ENCODE measurements around the gene TMEM170B.
A peak's percentile ranks its signal among the peaks of the same experiment; 100 is the strongest.

TMEM170B gene, protein sequence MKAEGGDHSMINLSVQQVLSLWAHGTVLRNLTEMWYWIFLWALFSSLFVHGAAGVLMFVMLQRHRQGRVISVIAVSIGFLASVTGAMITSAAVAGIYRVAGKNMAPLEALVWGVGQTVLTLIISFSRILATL

GRCh38 chr6:11537229-11538051 lies at the start of gene TMEM170B:
TMEM170B (plus strand) TSS chr6:11537749; CDS start chr6:11538278, 529 bp downstream.
- Mint-ChIP-seq H3K27me3 (peaks cover 3% of the 10 kb centered on the region), H3K9me3 (ENCODE audit: low read depth) (no peaks in the 10 kb centered on the region), H3K4me1 (ENCODE audit: low read depth) (peaks cover 11% of the 10 kb centered on the region), H3K36me3 (no peaks in the 10 kb centered on the region), H3K4me3 (peak within 1 kb of the TSS; percentile 87), H3K27ac (peak within 1 kb of the TSS; percentile 25)

GRCh38 chr6:11490996-11491395 lies 46.6 kb upstream of the TMEM170B start:
- Mint-ChIP-seq H3K9me3 (ENCODE audit: low read depth) (no peaks in the 10 kb centered on the region), H3K4me3 (no peak overlapping the region), H3K36me3 (no peaks in the 10 kb centered on the region), H3K27me3 (no peaks in the 10 kb centered on the region), H3K4me1 (ENCODE audit: low read depth) (peaks cover 3% of the 10 kb centered on the region), H3K27ac (no peak overlapping the region)

DNA sequence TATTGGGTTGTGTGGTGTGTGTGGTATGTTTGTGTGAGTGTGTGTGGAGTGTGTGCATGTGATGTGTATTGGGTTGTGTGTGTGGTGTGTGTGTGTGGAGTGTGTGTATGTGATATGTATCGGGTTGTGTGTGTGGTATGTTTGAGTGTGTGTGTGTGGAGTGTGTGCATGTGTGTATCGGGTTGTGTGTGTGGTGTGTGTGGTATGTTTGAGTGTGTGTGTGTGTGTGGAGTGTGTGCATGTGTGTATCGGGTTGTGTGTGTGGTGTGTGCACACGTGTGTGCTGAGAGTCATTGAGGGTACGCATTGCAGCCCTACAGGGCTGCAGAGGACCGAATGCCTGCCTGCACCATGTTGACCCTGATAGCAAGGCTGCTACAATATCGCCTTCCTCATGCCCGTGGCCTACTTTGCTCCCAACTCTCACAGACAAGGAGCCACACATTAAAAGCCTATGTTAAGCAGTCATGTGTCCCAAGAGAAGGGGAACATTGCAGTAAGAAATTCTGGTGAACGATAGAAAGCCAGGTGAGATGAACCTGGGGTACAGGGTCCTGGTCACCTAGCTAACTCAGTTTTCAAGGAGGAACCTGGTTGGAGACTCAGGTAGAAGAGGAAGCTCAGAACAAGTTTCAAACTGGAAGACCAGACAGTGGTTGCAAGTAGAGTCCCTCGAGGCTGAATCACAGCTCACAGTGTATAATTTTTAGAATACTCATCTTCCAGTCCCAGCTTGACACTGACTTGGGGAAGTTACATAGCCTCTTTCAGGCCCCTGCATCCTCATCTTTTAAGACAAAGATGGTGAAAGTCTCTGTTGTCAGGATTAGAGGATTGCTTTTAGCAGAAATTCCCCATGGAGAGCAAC lies 45.7 kb upstream of the TMEM170B start:
- no peaks in the 10 kb centered on the region for H3K9me3 Mint-ChIP-seq (ENCODE audit: low read depth)
- no peak overlapping the region for H3K27ac Mint-ChIP-seq
- H3K4me3 Mint-ChIP-seq = no peak overlapping the region
- peaks cover 6% of the 10 kb centered on the region for H3K4me1 Mint-ChIP-seq (ENCODE audit: low read depth)
- H3K27me3 Mint-ChIP-seq = no peaks in the 10 kb centered on the region
- no peaks in the 10 kb centered on the region for H3K36me3 Mint-ChIP-seq

GRCh38 chr6:11492464-11493290 lies 44.9 kb upstream of the TMEM170B start:
- no peaks in the 10 kb centered on the region for H3K36me3 Mint-ChIP-seq
- H3K27ac Mint-ChIP-seq = no peak overlapping the region
- peaks cover 6% of the 10 kb centered on the region for H3K4me1 Mint-ChIP-seq (ENCODE audit: low read depth)
- no peaks in the 10 kb centered on the region for H3K9me3 Mint-ChIP-seq (ENCODE audit: low read depth)
- H3K4me3 Mint-ChIP-seq = no peak overlapping the region
- H3K27me3 Mint-ChIP-seq = no peaks in the 10 kb centered on the region

GRCh38 chr6:11493974-11494373 lies 43.6 kb upstream of the TMEM170B start:
- no peaks in the 10 kb centered on the region for H3K9me3 Mint-ChIP-seq (ENCODE audit: low read depth)
- no peaks in the 10 kb centered on the region for H3K36me3 Mint-ChIP-seq
- no peaks in the 10 kb centered on the region for H3K27me3 Mint-ChIP-seq
- H3K4me1 Mint-ChIP-seq (ENCODE audit: low read depth) = peaks cover 6% of the 10 kb centered on the region
- no peak overlapping the region for H3K27ac Mint-ChIP-seq
- no peak overlapping the region for H3K4me3 Mint-ChIP-seq

DNA sequence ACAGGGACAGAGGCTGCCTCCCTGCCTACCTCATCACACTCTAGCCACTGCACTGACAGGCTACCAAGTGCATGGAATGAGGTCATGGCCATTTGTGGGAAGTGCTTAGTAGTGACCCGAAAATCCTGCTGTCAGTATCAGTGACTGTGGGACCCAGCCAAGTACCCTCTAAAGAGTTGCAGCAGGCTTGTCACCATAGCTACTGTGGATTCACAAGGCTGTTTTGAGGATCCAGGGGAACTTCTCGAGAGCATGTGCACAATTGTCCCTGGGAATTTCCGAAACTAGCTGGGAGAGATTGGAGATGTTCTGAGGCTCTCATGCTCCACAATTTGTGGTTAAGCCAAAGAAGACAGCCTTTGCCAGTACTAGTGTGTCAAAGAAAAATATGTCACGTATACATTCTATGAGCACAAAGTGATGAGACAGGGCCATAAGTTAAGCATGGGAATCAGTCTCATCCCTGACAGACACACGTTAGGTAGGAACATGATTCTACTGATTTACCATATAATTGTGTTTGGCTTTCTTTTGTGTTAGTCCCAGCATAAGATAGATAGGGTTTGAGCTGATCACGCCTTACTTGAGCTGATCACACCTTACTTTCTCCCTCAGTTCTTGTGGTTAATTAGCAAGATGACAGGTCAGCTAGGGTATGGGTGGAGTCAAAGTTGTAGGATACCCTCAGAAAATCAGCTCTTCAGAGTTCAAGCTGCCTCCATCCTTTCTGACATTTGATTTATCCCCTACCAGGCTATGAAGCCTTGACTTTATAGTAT lies 42.6 kb upstream of the TMEM170B start:
- no peaks in the 10 kb centered on the region for H3K9me3 Mint-ChIP-seq (ENCODE audit: low read depth)
- no peaks in the 10 kb centered on the region for H3K36me3 Mint-ChIP-seq
- peaks cover 6% of the 10 kb centered on the region for H3K4me1 Mint-ChIP-seq (ENCODE audit: low read depth)
- H3K27me3 Mint-ChIP-seq = no peaks in the 10 kb centered on the region
- no peak overlapping the region for H3K4me3 Mint-ChIP-seq
- H3K27ac Mint-ChIP-seq = no peak overlapping the region

GRCh38 chr6:11495565-11496145 lies 41.9 kb upstream of the TMEM170B start:
- Mint-ChIP-seq H3K27ac (no peak overlapping the region), H3K36me3 (no peaks in the 10 kb centered on the region), H3K27me3 (no peaks in the 10 kb centered on the region), H3K9me3 (ENCODE audit: low read depth) (no peaks in the 10 kb centered on the region), H3K4me1 (ENCODE audit: low read depth) (peaks cover 6% of the 10 kb centered on the region), H3K4me3 (no peak overlapping the region)

- no peak overlapping the region for H3K4me3 Mint-ChIP-seq
- H3K27ac Mint-ChIP-seq = no peak overlapping the region
- peaks cover 6% of the 10 kb centered on the region for H3K4me1 Mint-ChIP-seq (ENCODE audit: low read depth)
- no peaks in the 10 kb centered on the region for H3K36me3 Mint-ChIP-seq
- H3K27me3 Mint-ChIP-seq = no peaks in the 10 kb centered on the region
- H3K9me3 Mint-ChIP-seq (ENCODE audit: low read depth) = peaks cover 4% of the 10 kb centered on the region
Measured at GRCh38 chr6:11496152-11497060, 41.1 kb upstream of the TMEM170B start.

GRCh38 chr6:11497107-11497506 lies 40.4 kb upstream of the TMEM170B start:
- Mint-ChIP-seq H3K4me3 (no peak overlapping the region), H3K27ac (no peak overlapping the region), H3K27me3 (no peaks in the 10 kb centered on the region), H3K9me3 (ENCODE audit: low read depth) (peaks cover 4% of the 10 kb centered on the region), H3K4me1 (ENCODE audit: low read depth) (peaks cover 6% of the 10 kb centered on the region), H3K36me3 (no peaks in the 10 kb centered on the region)

GRCh38 chr6:11497881-11498280 lies 39.7 kb upstream of the TMEM170B start:
- Mint-ChIP-seq H3K27ac (no peak overlapping the region), H3K9me3 (ENCODE audit: low read depth) (peaks cover 4% of the 10 kb centered on the region), H3K4me1 (ENCODE audit: low read depth) (peaks cover 6% of the 10 kb centered on the region), H3K27me3 (no peaks in the 10 kb centered on the region), H3K4me3 (no peak overlapping the region), H3K36me3 (no peaks in the 10 kb centered on the region)

GRCh38 chr6:11500008-11500407 lies 37.5 kb upstream of the TMEM170B start:
- Mint-ChIP-seq H3K36me3 (no peaks in the 10 kb centered on the region), H3K4me1 (ENCODE audit: low read depth) (peaks cover 6% of the 10 kb centered on the region), H3K27me3 (peaks cover 3% of the 10 kb centered on the region), H3K9me3 (ENCODE audit: low read depth) (peaks cover 4% of the 10 kb centered on the region), H3K4me3 (no peak overlapping the region), H3K27ac (no peak overlapping the region)

DNA sequence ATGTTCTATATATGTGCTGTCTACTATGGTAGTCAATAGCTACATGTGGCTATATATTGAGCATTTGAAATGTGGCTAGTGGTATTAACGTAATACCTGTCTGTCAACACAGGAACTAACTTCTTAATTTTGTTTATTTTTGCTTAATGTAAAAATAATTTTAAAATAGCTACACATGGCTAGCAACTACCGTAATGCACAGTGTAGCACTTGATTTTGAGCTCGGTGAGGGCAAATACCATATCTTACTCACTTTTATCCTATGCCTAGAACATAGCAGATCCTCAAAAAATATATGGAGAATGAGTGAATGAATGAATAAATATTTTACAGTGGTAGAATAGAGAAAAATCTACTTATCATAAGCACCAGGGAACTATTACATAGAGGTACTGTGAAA lies 28.1 kb upstream of the TMEM170B start:
- Mint-ChIP-seq H3K27me3 (peaks cover 8% of the 10 kb centered on the region), H3K4me1 (ENCODE audit: low read depth) (no peaks in the 10 kb centered on the region)

GRCh38 chr6:11514672-11515071 lies 22.9 kb upstream of the TMEM170B start:
- peaks cover 8% of the 10 kb centered on the region for H3K36me3 Mint-ChIP-seq
- no peak overlapping the region for H3K4me3 Mint-ChIP-seq
- peaks cover 15% of the 10 kb centered on the region for H3K9me3 Mint-ChIP-seq (ENCODE audit: low read depth)
- H3K4me1 Mint-ChIP-seq (ENCODE audit: low read depth) = no peaks in the 10 kb centered on the region
- no peak overlapping the region for H3K27ac Mint-ChIP-seq
- H3K27me3 Mint-ChIP-seq = peaks cover 4% of the 10 kb centered on the region

More for the DNA sequence above, 28.1 kb upstream of the TMEM170B start:
- Mint-ChIP-seq H3K4me3 (no peak overlapping the region), H3K9me3 (ENCODE audit: low read depth) (peaks cover 8% of the 10 kb centered on the region), H3K36me3 (peaks cover 5% of the 10 kb centered on the region), H3K27ac (no peak overlapping the region)
